AG04449 (cell line): Measurements from ENCODE around the gene PRR5L.

Experiments
- CTCF ChIA-PET: fragments of 350-600 bp; formaldehyde crosslinking; extraction: SDS; loops from one replicate; lab custom pipeline; 2021; ENCODE audit warnings: antibody characterized with exemption; lab: Yijun Ruan, JAX
- POLR2A ChIA-PET: fragments of 400-600, 350-600 bp; formaldehyde crosslinking; extraction: SDS; loops from one replicate; lab custom pipeline; 2020; ENCODE audit warnings: antibody characterized with exemption, inconsistent platforms; lab: Yijun Ruan, JAX
- DNase-seq: peaks from one replicate; pipeline ENCODE4 v3.0.0-alpha.2; 2010; ENCODE audit warnings: low read depth, low spot score
- H3K4me3 ChIP-seq: 2 replicates; pipeline ENCODE4 v1.5.1; 2011; ENCODE audit warnings: low read depth, mild to moderate bottlenecking, control low read depth, low read length
- TF ChIP-seq, protein P1 (sequence below): IDR thresholded peaks from one replicate; pipeline ENCODE4 v1.5.1; 2011; ENCODE audit warnings: mild to moderate bottlenecking, moderate library complexity, low read length, control low read depth, inconsistent platforms; ENCODE audit not compliant: insufficient read depth; ENCODE audit errors: missing control alignments

PRR5L gene

DNA sequence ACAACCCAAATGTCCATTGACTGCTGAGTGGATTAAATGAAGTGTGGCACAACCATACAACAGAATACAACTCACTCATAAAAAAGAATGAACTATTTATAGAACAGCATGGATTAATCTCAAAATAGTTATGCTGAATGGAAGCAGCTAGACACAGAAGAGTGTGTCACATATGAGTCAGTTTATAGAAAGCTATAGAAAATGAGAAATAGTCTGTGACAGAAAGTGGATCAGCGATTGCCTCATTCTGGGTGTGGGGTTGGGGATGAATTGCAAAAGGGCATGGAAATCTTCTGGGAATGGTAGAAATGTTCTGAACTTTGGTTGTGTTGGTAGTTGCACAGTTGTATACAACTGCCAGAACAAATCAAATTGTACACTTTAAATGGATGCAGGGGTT is 37.4 kb downstream of the PRR5L start:
- TF ChIP-seq, protein P1, sequence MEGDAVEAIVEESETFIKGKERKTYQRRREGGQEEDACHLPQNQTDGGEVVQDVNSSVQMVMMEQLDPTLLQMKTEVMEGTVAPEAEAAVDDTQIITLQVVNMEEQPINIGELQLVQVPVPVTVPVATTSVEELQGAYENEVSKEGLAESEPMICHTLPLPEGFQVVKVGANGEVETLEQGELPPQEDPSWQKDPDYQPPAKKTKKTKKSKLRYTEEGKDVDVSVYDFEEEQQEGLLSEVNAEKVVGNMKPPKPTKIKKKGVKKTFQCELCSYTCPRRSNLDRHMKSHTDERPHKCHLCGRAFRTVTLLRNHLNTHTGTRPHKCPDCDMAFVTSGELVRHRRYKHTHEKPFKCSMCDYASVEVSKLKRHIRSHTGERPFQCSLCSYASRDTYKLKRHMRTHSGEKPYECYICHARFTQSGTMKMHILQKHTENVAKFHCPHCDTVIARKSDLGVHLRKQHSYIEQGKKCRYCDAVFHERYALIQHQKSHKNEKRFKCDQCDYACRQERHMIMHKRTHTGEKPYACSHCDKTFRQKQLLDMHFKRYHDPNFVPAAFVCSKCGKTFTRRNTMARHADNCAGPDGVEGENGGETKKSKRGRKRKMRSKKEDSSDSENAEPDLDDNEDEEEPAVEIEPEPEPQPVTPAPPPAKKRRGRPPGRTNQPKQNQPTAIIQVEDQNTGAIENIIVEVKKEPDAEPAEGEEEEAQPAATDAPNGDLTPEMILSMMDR: no peak
- no peak overlapping the region for H3K4me3 ChIP-seq
- DNase-seq: no peak
- POLR2A ChIA-PET: interaction anchor here (1.0 kb wide), 1 partner anchor 87 kb away, joined by 4 read pairs; no protein-coding TSS in a partner anchor
- CTCF ChIA-PET: interaction anchor here (0.6 to 1.8 kb wide), 2 partner anchors 154 to 160 kb away, joined by 3 to 5 read pairs; no protein-coding TSS in a partner anchor

GRCh38 chr11:36333897-36334296 is 37.8 kb downstream of the PRR5L start:
- no peak overlapping the region for H3K4me3 ChIP-seq
- POLR2A ChIA-PET: interaction anchor here (1.0 kb wide), 1 partner anchor 86 kb away, joined by 4 read pairs; no protein-coding TSS in a partner anchor
- CTCF ChIA-PET: interaction anchor here (0.6 to 1.8 kb wide), 4 partner anchors 10 to 159 kb away, joined by 3 to 5 read pairs (median 4); no protein-coding TSS in a partner anchor
- DNase-seq: no peak
- TF ChIP-seq, protein P1: no peak

DNA sequence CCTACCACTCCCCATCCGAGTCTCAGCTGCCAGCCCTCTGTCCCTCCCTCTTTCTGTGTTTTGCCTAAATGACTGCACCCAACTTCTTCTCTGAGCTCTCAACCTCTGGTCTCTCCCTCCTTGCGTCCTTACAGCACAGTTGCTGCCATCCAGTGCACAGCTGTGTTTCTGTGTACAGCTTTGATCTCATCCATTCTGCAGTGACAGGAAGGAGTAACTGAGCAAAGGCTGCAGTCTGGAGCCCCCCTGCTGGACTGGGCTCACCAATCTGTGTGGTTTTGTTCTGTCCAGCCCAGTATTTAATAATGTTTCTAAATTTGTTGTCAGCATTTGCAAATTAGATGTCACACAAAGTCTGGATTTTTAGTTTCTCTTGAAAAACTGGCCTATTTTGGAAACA is 43.8 kb downstream of the PRR5L start:
- H3K4me3 ChIP-seq: no peak overlapping the region
- ChIA-PET POLR2A (no interaction called here), CTCF (interaction anchor here (1.4 to 2.9 kb wide), 3 partner anchors 10 to 153 kb away, joined by 4 to 12 read pairs (median 8); no protein-coding TSS in a partner anchor)
- DNase-seq: no peak
- TF ChIP-seq, protein P1: no peak

DNA sequence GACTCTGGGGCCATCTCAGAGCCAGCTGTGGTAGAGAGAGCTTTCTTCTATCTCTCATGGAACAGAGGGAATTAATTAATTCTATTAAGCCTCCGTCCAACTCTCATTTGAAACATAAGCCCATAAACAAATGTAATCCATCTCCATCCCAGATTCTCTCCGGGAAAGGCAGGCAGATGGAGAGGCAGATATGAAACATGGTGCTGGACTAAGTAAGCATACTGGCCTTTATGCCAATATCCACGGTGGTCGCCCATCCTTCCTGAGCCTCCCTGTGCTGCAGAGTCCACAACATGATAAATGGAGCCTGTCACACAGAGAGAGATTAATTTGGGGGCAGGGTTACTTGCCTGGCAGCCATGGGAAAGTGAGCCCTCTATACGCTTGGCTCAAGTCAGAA is 44.8 kb downstream of the PRR5L start:
- no peak overlapping the region for H3K4me3 ChIP-seq
- DNase-seq: no peak
- TF ChIP-seq, protein P1: no peak
- ChIA-PET CTCF (interaction anchor here (1.3 to 2.9 kb wide), 4 partner anchors 9 to 166 kb away, joined by 3 to 12 read pairs (median 6); no protein-coding TSS in a partner anchor), POLR2A (no interaction called here)

DNA sequence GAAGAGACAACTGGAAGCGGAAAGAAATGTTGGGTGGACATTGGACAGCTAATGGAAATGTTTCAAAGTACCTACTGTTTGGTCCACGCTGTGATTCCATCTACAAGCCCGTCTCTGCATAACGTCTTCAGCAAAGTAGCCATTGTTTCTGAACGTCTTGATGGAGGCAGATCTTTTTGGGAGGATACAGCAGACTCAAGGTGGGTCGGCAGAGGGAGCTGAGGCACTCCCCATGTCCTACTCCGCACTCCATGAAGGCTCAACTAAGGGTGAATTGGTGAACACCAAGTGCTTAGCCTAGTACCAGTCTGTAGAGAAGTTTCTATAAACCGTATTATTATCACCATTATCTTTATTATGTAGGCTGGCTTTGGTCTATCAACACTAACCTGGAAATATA is 45.8 kb downstream of the PRR5L start:
- TF ChIP-seq, protein P1: no peak
- no peak overlapping the region for H3K4me3 ChIP-seq
- DNase-seq: no peak
- ChIA-PET POLR2A (no interaction called here), CTCF (interaction anchor here (1.3 to 2.9 kb wide), 4 partner anchors 10 to 165 kb away, joined by 3 to 12 read pairs (median 4); no protein-coding TSS in a partner anchor)

DNA sequence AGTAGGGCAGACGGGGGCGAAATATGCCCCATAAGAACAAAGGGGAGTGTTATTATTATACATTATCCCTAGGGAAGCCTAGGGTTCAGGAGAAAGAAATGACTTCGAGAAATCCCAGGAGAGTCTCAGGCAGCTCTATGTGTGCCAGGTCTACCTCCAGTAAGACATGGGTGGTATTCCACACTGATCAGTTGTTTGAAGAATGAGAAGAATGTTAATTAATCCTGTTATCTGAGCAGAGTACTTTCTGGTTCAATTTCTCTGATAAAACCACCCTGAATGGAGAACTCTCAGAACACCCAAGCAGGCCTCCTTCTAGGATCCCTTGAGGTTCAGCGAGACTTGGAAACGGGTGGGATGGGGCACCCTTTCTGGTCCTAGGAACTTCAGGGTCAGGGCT is 46.2 kb downstream of the PRR5L start:
- no peak overlapping the region for H3K4me3 ChIP-seq
- CTCF ChIA-PET: interaction anchor here (1.3 to 1.9 kb wide), 3 partner anchors 11 to 164 kb away, joined by 3 to 4 read pairs (median 3); no protein-coding TSS in a partner anchor
- POLR2A ChIA-PET: no interaction called here
- TF ChIP-seq, protein P1: no peak
- DNase-seq: no peak
